Germinal center (tissue), 1 donor: ENCODE measurements around the gene KIRREL3.

Source experiments
- DNase-seq: peaks from one replicate; pipeline ENCODE4 v3.0.0; 2012; ENCODE audit warnings: mixed read lengths, low spot score

The KIRREL3 gene

DNA sequence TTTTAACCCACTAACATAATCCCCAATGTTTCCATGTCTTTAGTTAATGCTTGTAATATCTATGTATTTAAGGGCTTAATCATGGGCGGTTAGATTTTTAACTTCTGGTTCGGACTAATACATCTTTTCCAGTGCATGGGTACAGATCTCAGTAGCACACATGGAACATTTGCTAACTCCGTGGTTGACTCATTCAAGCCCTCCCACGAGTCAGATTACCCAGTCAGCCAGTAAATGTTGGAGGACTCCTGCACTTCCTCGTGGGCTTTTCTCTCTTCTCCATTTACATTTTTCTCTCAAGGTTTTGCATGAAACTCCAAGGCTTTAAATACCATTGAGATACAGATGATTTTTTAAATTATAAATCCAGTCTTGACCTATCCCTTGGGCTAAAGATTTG, 331.2 kb downstream of the KIRREL3 start:
- no peak for DNase-seq

DNA sequence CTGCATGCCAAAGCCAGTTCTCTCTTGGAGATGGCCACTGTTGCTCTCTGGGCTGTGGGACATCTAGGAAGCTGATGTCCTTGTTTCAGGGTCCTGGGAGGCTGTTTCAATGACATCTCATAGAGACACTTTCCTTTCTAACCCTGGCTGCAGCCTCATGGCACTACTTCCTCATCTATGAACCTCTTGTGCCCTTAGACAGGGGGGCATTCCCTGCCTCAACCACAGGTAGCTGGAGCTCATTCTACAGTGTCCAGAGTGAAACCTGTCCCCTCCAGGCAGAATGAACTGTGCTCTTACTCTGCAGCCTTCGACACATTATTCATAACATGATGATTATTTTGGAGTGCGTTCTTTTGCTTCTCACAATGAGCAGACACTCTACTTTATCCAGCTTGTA, 335.9 kb downstream of the KIRREL3 start:
- no peak for DNase-seq

DNA sequence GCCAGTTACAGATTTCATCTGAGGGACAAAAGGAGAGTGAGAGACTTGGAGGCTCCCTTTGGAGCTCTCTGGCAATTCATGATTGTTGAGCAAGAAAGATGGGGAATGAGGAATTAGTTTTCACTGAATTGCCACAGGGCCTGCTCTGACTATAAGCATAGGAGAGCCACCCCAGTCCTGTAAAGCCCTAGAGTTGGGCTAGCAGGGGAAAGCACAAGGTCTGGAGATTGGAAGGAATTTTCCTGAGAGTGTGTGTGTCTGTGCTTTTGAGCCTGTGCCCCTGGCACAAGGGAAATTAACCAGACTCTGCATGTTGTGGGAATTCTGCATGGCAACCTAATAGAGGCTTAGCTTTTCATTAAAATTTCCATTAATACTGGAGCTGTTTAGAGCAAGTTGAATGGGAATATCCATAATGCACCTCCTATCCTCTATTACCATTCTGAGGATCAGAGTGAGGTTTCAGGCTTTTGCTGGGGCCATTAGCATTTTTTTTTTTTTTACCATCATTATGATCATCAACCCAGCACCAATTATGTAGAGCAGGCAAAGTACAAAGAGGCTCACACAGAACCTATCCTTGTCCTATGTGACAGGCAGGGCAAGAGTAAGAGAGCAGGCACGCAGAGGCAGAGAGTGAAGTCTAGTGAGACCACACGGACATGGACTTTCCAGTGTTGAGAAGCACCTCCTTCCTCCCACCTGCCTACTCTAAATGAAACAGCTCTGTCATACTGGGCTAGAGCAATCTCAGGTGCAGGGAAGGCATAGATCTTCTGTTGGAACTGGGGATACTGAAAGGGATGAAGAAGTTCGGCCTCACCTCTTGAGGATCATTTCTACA, 336.6 kb downstream of the KIRREL3 start:
- DNase-seq: no peak

DNA sequence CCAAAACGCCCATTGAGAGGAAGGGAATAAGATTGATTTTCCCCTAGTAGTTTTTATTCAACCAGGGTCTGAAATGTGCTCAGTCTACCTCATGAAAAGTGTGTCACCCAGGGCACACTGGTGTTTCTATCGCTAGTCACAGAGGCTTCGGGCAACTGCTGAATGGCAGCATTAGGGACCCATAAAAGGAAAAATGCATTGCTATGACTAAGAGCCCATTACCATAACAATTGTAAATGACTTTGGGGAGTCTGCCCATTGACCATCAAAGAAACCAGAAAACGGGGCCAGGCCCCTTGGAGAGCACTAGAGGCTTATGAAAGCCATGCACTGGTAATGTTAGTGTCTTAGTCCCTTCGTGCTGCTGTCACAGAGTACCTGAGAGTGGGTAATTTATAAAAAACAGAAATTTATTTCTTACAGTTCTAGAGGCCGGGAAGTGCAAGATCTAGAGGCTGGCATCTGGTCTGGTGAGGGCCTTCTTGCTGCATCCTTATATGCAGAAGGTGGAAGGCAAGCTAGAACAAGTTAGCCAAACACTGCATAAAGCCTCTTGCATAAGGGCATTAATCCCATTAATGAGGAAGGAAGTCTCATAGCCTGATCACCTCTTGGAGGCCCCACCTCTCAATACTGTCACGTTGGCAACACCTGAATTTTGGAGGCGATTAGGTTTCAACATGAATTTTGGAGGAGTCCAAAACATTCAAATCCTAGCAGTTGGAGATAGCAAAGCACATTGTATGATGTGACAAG, 338.4 kb downstream of the KIRREL3 start:
- DNase-seq: no peak

DNA sequence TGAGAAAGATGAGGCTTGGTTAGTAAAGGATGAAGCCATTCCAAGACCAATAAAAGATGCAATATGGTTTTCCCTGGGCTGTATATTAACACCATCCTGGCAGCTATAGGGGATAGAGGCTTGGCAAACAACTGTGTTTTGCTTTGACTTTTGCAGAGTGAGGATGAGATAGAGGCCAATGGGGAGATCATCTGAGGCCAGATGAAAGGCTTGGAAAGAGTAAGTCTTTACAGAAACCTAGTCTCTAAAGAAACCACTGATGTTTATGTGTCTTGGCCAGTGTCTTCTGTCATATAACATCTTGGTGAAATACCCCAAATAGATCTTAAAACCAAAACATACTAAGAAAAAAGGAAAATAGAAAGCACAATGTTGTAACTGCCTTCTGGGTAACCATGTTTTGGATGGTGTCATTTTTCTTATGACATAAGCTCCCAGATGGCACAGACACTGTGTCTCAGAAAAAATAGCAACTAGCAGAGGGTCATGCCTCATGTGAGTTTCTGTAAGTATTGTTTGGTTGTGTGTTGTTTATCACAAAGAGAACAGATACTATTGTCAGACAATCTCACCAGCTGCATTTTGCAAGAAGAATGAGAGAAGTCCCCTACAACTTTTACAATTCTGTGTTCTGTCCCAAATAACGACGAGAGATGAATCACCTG, 339.7 kb downstream of the KIRREL3 start:
- DNase-seq: no peak

DNA sequence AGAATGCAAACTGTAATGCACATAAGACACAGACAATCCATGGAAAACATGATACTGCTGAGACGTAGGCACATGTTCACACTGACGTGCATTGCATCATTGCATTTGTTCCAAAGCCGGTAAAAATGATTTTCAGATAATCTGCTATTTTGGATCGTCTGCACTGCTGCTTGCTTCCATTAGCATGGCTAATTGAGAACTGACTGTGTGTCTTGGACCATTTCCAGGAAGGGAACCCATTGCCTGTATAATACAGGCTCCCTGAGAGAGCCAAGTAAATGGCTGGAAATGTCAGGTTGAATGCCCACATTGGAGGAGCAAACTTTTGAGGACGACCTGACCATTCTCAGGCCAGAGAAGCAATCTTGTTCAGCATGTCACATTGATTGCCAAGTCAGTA, 340.2 kb downstream of the KIRREL3 start:
- no peak for DNase-seq

DNA sequence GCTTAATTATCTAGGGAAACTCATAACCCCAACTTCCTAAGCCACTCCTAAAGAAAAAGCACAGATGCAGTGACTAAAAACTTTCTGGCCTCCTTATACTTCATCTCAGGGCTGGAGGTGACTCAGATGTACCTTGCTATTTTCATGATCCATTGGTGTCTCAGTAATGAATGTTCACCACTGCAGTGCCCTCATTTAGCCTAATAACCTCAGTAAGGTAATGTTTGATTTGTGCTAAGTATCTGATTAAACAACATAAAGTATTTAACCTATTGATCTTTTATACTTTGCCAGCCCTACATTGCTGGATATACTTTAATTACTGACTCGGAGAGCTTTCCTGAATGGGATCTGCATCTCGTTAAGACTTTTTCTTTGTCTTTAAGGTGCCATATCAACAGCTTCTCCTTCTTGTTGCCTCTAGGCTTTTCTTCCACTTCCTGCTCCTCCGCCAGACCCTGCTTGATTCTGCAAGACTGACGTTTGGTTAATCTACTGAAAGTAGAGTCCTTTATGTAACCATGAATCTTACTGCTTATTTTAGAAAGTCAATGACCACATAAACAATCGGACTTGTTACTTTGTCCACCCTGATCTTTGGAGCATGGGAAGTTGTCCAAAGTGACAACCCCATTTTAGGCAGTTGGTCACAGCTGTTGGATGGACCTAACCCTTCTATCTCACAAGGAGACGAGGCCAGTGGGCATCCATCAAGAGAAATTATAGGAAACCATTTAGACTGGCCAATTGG, 342.1 kb downstream of the KIRREL3 start:
- DNase-seq: no peak

DNA sequence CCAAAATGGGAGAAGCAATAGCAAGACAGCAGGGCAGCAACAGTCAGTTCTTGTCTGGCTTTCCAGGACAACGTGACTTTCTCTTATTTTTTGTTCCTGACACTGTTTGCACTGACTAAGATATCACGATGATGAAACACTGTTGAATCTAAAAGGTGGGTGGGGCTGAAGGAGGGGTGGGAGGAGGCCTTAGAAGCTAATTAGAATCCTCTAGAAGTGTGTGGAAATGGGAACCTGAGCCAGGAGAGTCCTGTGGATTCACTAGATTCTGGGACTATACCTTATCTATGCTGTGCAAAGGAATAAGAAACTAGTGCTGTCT, 344.8 kb downstream of the KIRREL3 start:
- DNase-seq: no peak

DNA sequence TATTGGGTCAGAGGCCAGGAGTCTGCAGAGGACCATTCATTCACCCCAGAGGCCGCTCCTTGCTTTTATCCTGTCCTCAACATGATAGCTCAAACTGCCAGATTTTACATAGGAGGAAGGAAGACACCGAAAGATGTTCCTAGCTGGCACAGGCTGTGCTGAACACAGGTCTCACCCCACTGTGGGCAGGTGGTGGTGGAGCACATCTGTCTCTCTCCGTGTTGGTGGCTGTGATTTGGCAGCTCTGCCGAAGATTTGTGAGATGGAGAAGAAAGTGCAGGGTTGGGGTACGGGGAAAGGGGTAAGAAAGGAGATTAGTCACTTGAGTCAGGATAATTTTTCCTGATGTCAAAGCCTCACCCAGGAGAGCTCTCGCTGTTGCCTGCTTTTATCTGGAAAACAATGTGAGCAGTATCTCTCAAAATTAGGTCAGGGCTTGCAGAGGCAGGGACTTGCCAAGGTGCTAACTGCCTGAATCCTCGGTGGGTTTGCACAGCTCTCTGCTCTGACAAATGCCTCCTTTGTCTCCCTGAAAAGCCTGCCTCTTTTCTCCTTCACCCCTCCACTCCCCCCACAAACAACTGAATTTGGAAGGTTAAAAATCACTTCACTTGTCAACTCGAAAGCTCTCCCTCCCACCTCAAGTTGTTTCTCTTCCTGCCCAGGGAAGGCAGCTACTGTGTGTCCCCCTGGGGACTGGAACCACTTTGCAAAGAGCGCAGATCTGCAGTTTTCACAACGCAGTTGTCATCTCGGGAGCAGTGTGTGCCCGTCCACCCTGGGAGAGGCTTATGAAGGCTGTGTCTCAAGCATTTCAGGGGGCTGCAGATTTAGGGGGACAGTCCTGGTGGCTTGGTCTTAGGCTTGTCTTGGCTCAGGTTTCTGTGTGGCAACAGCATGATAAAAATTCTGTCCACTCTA, 345.4 kb downstream of the KIRREL3 start:
- DNase-seq: no peak

DNA sequence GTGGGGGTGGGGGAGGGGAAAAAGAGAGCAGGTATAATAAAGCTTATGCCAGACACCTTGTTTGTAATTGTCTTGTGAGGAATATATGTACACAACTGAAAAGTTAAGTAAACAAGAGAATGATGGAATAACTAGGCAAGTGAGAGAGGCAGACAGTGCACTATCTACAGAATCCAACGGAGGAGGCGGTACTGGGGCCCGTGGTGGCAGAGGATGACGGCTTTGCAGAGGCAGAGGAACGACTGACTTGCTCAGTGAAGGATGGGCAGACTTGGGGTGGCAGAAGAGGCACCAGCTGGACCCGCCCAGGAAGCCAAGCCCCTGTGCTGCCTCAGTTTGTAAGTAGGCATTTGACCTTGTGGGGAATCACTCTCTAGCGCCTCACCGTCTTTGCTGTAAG, 347.5 kb downstream of the KIRREL3 start:
- DNase-seq: no peak

DNA sequence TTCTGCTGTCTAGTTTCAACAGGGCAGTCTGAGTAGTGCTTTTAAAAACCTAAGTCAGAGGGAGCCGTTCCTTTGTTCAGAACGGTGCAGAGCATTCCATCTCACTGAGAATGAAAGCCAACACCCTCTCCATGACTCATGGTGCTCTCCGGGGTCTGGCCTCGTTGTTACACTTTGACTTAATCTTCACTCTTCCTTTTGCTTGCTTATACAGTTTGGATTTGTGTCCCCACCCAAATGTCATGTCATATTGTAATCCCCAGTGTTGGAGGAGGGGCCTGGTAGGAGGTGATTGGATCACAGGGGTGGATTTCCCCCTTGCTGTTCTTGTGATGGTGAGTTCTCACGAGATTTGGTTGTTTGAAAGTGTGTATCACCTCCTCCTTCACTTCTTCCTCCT, 352.8 kb downstream of the KIRREL3 start:
- no peak for DNase-seq

DNA sequence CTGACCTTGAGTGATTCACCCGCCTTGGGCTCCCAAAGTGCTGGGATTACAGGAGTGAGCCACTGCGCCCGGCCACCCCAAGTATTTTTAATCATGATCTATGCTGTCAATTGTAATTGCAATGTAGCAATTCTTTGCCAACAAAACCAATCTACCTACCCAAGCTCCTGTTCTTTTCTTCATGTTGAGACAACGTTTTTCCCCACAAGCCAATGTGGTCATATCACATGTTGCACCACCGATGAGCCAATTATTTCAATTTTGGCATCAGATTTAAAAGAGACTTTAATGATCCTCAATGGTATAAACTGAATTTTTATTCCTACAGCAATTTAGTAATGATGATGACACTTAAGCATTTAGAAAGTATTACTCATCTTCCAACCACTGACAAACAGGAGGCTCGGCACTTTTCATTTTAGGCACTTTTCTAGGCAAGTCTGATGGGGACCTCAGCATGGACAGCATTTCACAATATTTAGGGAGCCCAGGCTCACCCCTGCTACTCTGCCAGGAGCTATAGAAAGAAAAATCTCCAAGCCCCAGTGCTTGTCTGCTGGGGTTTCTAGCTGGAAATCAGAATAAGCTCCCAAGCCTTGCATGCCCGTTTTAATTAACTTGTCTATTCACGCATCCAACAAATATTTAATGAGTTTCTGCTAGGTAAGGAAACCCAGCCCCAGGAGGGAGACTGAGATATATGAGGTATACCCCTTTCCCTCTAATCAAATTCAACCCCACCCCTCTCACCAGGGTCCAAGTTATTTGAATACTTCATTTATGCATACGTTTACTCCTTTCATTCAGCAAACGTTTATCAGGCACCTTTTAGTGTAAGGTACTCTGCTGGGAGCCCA, 353.6 kb downstream of the KIRREL3 start:
- no peak for DNase-seq

DNA sequence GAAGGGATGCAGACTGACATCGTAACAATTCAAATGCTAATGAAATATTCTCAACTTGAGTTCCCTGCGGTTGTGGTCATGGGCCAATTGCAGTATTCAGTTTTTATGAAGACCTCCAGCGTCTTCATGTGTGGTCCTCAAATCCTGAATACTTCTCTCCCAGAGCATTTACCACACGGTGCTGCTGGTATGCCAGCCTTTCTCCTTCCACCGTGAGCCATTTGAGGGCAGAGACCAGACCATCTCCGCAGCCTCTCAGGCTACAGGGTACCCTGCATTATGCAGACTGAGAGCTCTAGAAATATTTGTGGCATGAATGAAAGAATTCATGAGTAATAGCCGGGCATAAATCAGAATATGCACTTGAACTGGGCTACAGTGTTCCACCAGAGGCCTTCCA, 355.4 kb downstream of the KIRREL3 start:
- no peak for DNase-seq

DNA sequence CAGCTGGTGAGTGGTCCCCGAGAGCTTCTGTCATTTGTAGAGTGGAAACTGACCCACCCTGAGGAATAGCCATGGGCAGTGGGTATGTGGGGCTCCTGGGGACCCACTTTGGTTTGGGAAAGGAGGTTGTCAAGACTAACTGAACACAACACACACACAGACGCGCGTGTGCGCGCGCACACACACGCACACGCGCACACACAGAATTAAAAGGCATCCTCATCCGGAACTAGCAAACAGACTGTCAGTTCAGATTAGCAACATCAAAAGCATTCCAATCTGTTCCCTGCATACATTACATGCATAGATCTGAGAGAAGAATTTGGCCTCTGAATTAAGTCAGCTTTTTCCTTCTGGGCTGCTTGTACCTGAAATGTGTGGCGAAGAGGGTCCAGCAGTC, 360.4 kb downstream of the KIRREL3 start:
- DNase-seq: no peak

DNA sequence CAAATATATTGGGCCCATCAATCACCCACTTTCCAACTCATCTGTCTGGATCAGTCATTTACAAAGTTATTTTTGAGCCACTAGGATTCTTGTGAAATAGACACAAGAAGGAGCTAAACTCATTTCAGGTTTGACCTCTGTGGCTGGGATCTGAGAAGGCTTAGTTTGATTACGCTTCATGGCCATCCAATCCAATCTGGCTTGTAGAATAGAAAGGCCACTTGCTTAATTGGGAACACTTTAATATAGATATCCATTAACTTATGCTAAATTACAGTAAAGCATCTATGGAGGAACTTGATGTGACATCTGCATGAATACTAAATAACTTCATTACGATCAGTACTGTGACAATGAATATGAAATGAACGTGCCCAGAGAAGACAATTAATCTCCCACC, 360.9 kb downstream of the KIRREL3 start:
- no peak for DNase-seq

DNA sequence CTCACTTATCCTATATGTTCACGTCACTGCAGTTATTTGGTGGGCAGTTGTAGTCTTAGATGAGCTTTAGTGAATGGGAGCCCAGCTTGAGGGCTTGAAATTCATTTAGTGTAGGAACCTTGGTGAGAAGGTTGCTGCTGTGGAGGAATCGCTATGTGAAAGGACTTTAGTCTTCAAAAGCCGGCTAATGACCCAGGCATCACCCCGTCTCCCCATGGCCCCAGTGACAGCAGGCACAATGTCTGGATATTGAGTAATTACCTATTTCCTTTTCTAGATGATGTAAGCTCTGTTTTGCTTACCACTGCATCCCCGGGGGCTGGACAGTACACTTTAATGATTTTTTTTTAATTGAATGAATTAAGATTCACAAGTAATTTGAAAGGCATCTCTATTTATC, 361.9 kb downstream of the KIRREL3 start:
- no peak for DNase-seq

DNA sequence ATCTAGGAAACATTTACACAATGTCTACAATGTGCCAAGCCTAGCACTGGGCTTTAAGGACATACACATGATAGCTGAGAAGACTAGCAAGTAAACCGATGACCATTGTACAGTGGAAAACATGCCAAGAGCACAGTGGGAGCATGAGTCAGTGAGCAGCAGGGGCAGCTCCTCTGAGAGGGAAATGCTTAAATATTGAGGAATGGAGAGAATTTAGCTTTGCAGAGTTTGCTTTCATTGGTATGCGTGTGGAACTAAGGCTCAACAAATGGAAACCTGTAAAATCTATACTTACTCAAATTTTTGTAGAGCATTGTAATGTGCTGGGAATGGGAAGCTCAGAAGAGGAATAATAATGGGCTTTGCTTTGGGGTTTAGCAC, 362.8 kb downstream of the KIRREL3 start:
- DNase-seq: no peak

DNA sequence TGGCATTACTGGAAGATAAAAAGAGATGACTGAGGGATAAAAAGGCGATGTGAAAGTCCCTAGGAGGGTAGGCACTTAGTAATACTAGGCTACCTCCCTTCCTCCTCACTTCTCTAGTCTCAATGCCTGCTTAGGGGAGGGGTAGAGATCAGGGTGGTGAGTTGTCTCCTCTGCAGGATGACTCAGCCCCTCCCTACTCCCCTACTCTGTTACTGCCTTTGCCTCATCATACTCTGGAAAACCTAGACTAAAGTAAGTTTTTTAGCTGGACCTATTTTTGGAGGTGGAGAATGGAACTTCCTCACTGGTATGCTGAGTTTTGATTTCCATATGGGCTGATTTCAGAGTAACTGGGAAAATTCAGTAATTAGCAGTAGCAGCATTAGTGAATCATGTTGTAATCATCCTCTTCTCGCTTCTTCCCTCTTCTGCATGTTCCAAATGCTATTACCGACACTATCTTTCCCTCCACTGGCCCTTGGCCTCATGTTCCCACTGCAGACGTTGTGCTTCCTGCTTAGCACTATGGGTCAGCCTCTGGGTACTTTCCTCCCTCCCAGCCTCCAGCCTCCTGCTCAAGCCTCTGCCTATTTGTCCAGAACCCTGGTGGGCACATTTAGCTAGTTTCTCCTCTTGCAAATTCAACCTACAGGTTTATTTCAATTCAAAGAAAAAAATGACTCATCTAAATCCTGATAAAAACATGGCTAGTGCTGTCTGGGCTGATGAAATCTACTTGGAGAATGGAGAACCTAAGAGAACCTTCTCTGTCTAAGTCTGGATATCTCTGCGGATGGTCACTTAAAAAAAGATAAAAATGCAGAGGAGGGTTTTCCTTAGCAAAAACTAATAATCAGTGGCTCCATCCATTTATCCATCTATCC, 363.4 kb downstream of the KIRREL3 start:
- no peak for DNase-seq

DNA sequence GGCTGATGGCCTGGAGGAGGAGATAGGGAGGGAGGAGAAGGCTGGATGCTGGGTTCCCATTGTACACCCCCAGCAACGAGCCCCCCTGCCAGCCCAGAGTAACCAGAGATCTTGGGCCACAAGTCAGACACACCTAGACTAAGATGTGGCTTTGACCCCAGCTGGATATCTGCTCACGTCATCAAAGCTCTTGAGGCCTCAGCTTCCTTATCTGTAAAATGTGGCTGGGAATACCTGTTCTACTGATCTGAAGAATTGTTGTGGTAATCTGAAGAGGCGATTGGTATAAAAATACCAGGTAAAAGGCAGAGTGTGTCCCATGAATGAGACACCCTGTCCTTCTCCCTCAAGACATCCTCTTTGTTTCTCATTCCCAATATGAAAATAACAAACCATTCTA, 365.1 kb downstream of the KIRREL3 start:
- DNase-seq: no peak
